HepG2 (cell line): ENCODE results near the gene NFX1. TPM values are rescaled to one million over a fixed set of nuclear protein-coding genes. Genes with fewer than 3 reads are reported as not detected.

Experiments
- ATAC-seq: fragments of 200-7000 bp; cut with Tn5 transposase; 3 replicates; pipeline ENCODE4 v1.9.1; 2020; ENCODE audit warnings: mild to moderate bottlenecking, moderate library complexity
- BruUV-seq: library from RNA; stranded (reverse); fragments of 400-500 nt; replicated peaks from 2 replicates; lab custom pipeline; 2021; lab: Mats Ljungman, UMichigan
- CTCF ChIA-PET: fragments of 300-600 bp; formaldehyde crosslinking; extraction: SDS; loops from one replicate; lab custom pipeline; 2021; ENCODE audit warnings: low total read pairs, inconsistent platforms, low intra/inter-chr PET ratio; lab: Yijun Ruan, JAX
- POLR2A ChIA-PET: fragments of 350-600 bp; sonication (Branson Sonifier 250); formaldehyde crosslinking; loops from one replicate; lab custom pipeline; 2020; ENCODE audit warnings: antibody characterized with exemption, inconsistent platforms; lab: Yijun Ruan, JAX
- DNase-seq: peaks from one replicate; pipeline ENCODE4 v3.0.0-alpha.2; 2015; ENCODE audit warnings: low spot score
- FAIRE-seq: peaks from 3 replicates; lab custom pipeline; 2011; peaks lifted over from hg19 to GRCh38; lab: Jason Lieb, UNC
- H2AFZ ChIP-seq: one replicate; pipeline ENCODE4 v1.6.1; 2011; ENCODE audit warnings: low read length, inconsistent platforms
- H3K27ac ChIP-seq: fragments of 300-600 bp; 3 replicates; pipeline ENCODE4 v1.8.0; 2011; ENCODE audit warnings: mixed run types, mild to moderate bottlenecking, mixed read lengths, low read length, inconsistent platforms; ENCODE audit not compliant: insufficient read depth; ENCODE audit errors: extremely low read length
- H3K27me3 ChIP-seq, 2 experiments: fragments of 200-600 bp in 1 of 2; 2 replicates in 1 of 2; 3 replicates in 1 of 2; pipeline versions ENCODE4 v1.6.0 to v1.8.0; 2011; ENCODE audit warnings: low read length in 2 of 2, mild to moderate bottlenecking in 2 of 2, moderate library complexity in 2 of 2, inconsistent platforms in 1 of 2; ENCODE audit not compliant: insufficient read depth in 2 of 2, control insufficient read depth in 1 of 2
- H3K36me3 ChIP-seq, 2 experiments: fragments of 200-600 bp in 1 of 2; replicated peaks in 1 of 2; 2 replicates in 1 of 2; 3 replicates in 1 of 2; pipeline versions ENCODE4 v1.5.1 to v1.8.0; 2011; ENCODE audit warnings: low read length in 2 of 2, inconsistent platforms in 1 of 2; ENCODE audit not compliant: insufficient read depth in 2 of 2, control insufficient read depth in 1 of 2
- H3K4me1 ChIP-seq: 2 replicates; pipeline ENCODE4 v1.5.1; 2012; ENCODE audit warnings: low read length, inconsistent platforms; ENCODE audit not compliant: insufficient read depth
- H3K4me2 ChIP-seq: 2 replicates; pipeline ENCODE4 v1.6.0; 2011; ENCODE audit warnings: low read depth, low read length, inconsistent platforms
- H3K4me3 ChIP-seq, 3 experiments: fragments of 200-600 bp in 1 of 3; sonication (generic), shearing (Covaris generic) in 1 of 3; replicated peaks in 1 of 3; 2 replicates each; pipeline ENCODE4 v1.5.1; 2011 to 2016; ENCODE audit warnings: low read length in 3 of 3, inconsistent platforms in 2 of 3, low read depth in 2 of 3, mild to moderate bottlenecking in 2 of 3, control low read depth in 1 of 3, mixed read lengths in 1 of 3; ENCODE audit not compliant: insufficient read depth in 1 of 3
- H3K79me2 ChIP-seq: one replicate; pipeline ENCODE4 v1.6.1; 2011; ENCODE audit warnings: low read length, inconsistent platforms; ENCODE audit not compliant: insufficient read depth
- H3K9ac ChIP-seq: 2 replicates; pipeline ENCODE4 v1.6.0; 2011; ENCODE audit warnings: mild to moderate bottlenecking, low read depth, low read length, inconsistent platforms; ENCODE audit not compliant: insufficient read depth
- H3K9me3 ChIP-seq: 2 replicates; pipeline ENCODE4 v1.5.1; 2012; ENCODE audit warnings: mild to moderate bottlenecking, low read length
- H4K20me1 ChIP-seq: 2 replicates; pipeline ENCODE4 v1.6.0; 2011; ENCODE audit warnings: inconsistent platforms, mild to moderate bottlenecking, low read length, moderate library complexity; ENCODE audit not compliant: insufficient read depth
- ATF4 ChIP-seq, 2 experiments: fragments of 450-650 bp in 1 of 2; sonication (generic) in 1 of 2; formaldehyde crosslinking; IDR thresholded peaks; 2 replicates each; pipeline versions ENCODE4 v1.5.0 to v1.8.0; 2020 to 2022; ENCODE audit warnings: mild to moderate bottlenecking in 1 of 2, missing genetic modification reagents in 1 of 2
- EP300 ChIP-seq, 3 experiments: sonication (generic) in 1 of 3; formaldehyde crosslinking in 1 of 3; IDR thresholded peaks; 2 replicates each; pipeline versions ENCODE4 v1.5.1 to v1.6.1; 2011 to 2020; ENCODE audit warnings: low read depth in 2 of 3, low read length in 2 of 3, borderline replicate concordance in 1 of 3, improper control_type of control experiment in 1 of 3, mild to moderate bottlenecking in 1 of 3, missing genetic modification reagents in 1 of 3, moderate library complexity in 1 of 3
- GABPA ChIP-seq, 2 experiments: IDR thresholded peaks; 2 replicates each; pipeline ENCODE4 v1.6.1; 2011 to 2016; ENCODE audit warnings: low read depth in 2 of 2, low read length in 1 of 2, missing biosample characterization in 1 of 2, missing genetic modification characterization in 1 of 2
- MAZ ChIP-seq, 2 experiments: sonication (generic) in 1 of 2; formaldehyde crosslinking in 1 of 2; IDR thresholded peaks; 2 replicates each; pipeline versions ENCODE4 v1.5.0 to v1.6.1; 2012 to 2020; ENCODE audit warnings: low read depth in 2 of 2, mild to moderate bottlenecking in 2 of 2, borderline replicate concordance in 1 of 2, improper control_type of control experiment in 1 of 2, low read length in 1 of 2, missing genetic modification reagents in 1 of 2, moderate library complexity in 1 of 2
- PATZ1 ChIP-seq: sonication (generic); formaldehyde crosslinking; IDR thresholded peaks from 2 replicates; pipeline ENCODE4 v1.4.0; 2020; ENCODE audit warnings: missing genetic modification reagents
- ZFP82 ChIP-seq: sonication (generic); formaldehyde crosslinking; IDR thresholded peaks from 2 replicates; pipeline ENCODE4 v1.5.1; 2020; ENCODE audit warnings: mild to moderate bottlenecking, missing genetic modification reagents, borderline replicate concordance
- ZMYM3 ChIP-seq: sonication (generic); formaldehyde crosslinking; IDR thresholded peaks from 2 replicates; pipeline ENCODE4 v1.5.1; 2020; ENCODE audit warnings: mild to moderate bottlenecking, missing genetic modification reagents
- ZNF34 ChIP-seq: sonication (generic); formaldehyde crosslinking; IDR thresholded peaks from 2 replicates; pipeline ENCODE4 v1.4.0; 2020; ENCODE audit warnings: mild to moderate bottlenecking, missing genetic modification reagents, borderline replicate concordance
- ZNF446 ChIP-seq: sonication (generic); formaldehyde crosslinking; IDR thresholded peaks from 2 replicates; pipeline ENCODE4 v1.5.0; 2020; ENCODE audit warnings: mild to moderate bottlenecking, missing genetic modification reagents
- ZNF646 ChIP-seq: sonication (generic); formaldehyde crosslinking; IDR thresholded peaks from 2 replicates; pipeline ENCODE4 v1.9.0; 2021; ENCODE audit warnings: mild to moderate bottlenecking, missing genetic modification reagents
- ZNF784 ChIP-seq: sonication (generic); formaldehyde crosslinking; IDR thresholded peaks from 2 replicates; pipeline ENCODE4 v1.5.1; 2020; ENCODE audit warnings: missing genetic modification reagents, mild to moderate bottlenecking, borderline replicate concordance
- WGBS: methylation state at CpG from one replicate; pipeline ENCODE4 v1.1.6; 2017; ENCODE audit warnings: low lambda C conversion rate; 5-methylcytosine and 5-hydroxymethylcytosine counted together
- in situ Hi-C: cut with HindIII; loops from 2 replicates; pipeline ENCODE4 v1.10.0; 2017; ENCODE audit warnings: low pct_unique_long_range_greater_than_20kb; ENCODE audit not compliant: extremely low pct_ligation_motif_present
- intact Hi-C: fragments of 100-400 bp; cut with micrococcal nuclease; formaldehyde crosslinking; loops from one replicate; pipeline ENCODE4 v1.10.0; 2022; ENCODE audit not compliant: unreplicated experiment
- polyA plus RNA-seq, 8 experiments: library from polyadenylated mRNA; depleted of rRNA in 3 of 8; stranded (reverse) in 7 of 8; unstranded in 1 of 8; fragments of >200 nt; fragmentation: Illumina TruSeq in 4 of 8; extraction: Trizol in 4 of 8; gene quantifications; 2 replicates each; pipeline versions ENCODE4 v1.2.1 to v1.2.3, GENCODE V29; 2011 to 2016; ENCODE audit warnings: low read depth in 4 of 8, missing spikeins in 1 of 8, mixed read lengths in 1 of 8; ENCODE audit not compliant: insufficient read depth in 1 of 8
- total RNA-seq, 5 experiments: library from RNA; depleted of rRNA; stranded (reverse); fragments of >200 nt; fragmentation: Illumina TruSeq; extraction: Trizol; gene quantifications; 2 replicates each; pipeline ENCODE4 v1.2.3, GENCODE V29; 2016; ENCODE audit warnings: low read depth in 1 of 5

Gene NFX1
- total and polyA plus RNA-seq, 2 of the 13 experiments (the other 11 are each of a cell fraction or from before 2014, with no cell fraction given): 23.9 to 27.5 TPM

DNA sequence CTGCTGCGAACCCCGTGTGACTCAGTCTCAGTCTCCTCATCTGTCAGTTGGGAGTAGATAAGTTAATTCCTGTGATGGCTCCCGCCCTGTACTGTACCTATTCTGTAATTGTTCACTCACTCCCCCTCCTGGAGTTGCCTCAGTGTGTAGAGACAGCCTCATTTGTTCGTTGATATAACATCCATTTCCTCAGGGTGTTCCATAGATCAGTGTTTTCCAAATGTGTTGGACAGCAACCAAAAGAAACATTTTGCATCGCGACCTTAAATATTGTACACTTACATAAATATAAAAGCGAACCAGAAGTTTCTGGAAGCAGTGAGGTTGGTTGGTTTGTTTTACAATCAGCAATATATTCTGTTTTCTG, 698 bp downstream of the NFX1 start:
- H3K4me2 ChIP-seq: peak overlapping the region; percentile 75
- WGBS: 29% methylated on average over 4 of the region's 7 CpGs
- ATAC-seq (no peak; the same call in 2 of the 3 replicates), DNase-seq (no peak), FAIRE-seq (no peak)
- CTCF ChIA-PET: no interaction called here
- no TSS peak for BruUV-seq
- peak overlapping the region; percentile 51 to 84 (median 75) for H3K4me3 ChIP-seq
- H3K9me3 ChIP-seq: no peaks in the 10 kb centered on the region
- peaks cover 53% of the 10 kb centered on the region for H3K79me2 ChIP-seq
- peak overlapping the region; percentile 84 for H3K9ac ChIP-seq
- in situ Hi-C loops: loop anchor here (10.0 kb wide), 1 partner anchor 174 kb away; no protein-coding TSS in a partner anchor
- H3K36me3 ChIP-seq: peaks cover 2 to 21% of the 10 kb centered on the region in 2 experiments; a peak in 4 of 5 replicates
- no peaks in the 10 kb centered on the region for H3K27me3 ChIP-seq
- H3K27ac ChIP-seq: peak overlapping the region; percentile 85
- no peak overlapping the region for H2AFZ ChIP-seq
- H3K4me1 ChIP-seq: peaks cover 68% of the 10 kb centered on the region
- intact Hi-C loops: loop anchor here (2.0 kb wide), 1 partner anchor 182 kb away; the partner anchor contains the start of gene NOL6
- POLR2A ChIA-PET: interaction anchor here (0.7 to 1.2 kb wide), 5 partner anchors 9 to 266 kb away, joined by 3 to 22 read pairs (median 9); partner anchors contain the start of genes BAG1 and CHMP5
- no peaks in the 10 kb centered on the region for H4K20me1 ChIP-seq
- TF ChIP-seq ZMYM3 (CRISPR knock-in tag) (no peak), ATF4 (CRISPR knock-in tag; IDR thresholded peaks at IDR 0.05) (no peak), EP300 (IDR thresholded peaks at IDR 0.05; ENCODE audit: low read depth in 2 of 2, low read length in 2 of 2) (no peak), EP300 (CRISPR knock-in tag; IDR thresholded peaks at IDR 0.05; ENCODE audit: borderline replicate concordance) (no peak), GABPA (IDR thresholded peaks at IDR 0.05; ENCODE audit: low read depth, low read length) (no peak), GABPA (CRISPR knock-in tag; IDR thresholded peaks at IDR 0.05; ENCODE audit: low read depth) (no peak), ZFP82 (CRISPR knock-in tag) (0 out of 2 replicates have a peak, but pooled peaks have one; percentile 9), ZNF446 (0 out of 2 replicates have a peak, but pooled peaks have one; percentile 11), ZNF646 (no peak), PATZ1 (CRISPR knock-in tag) (no peak), ZNF34 (CRISPR knock-in tag) (no peak), MAZ (IDR thresholded peaks at IDR 0.05; ENCODE audit: borderline replicate concordance, low read depth, low read length) (no peak), MAZ (CRISPR knock-in tag; IDR thresholded peaks at IDR 0.05; ENCODE audit: low read depth) (no peak), ZNF784 (CRISPR knock-in tag) (no peak)
